Islet precursor cell (in vitro differentiated cells): ENCODE data around the gene SCARB1.

ENCODE experiments used
- DNase-seq: peaks from one replicate; pipeline ENCODE4 v3.0.0-alpha.2; 2018

SCARB1 gene

DNA sequence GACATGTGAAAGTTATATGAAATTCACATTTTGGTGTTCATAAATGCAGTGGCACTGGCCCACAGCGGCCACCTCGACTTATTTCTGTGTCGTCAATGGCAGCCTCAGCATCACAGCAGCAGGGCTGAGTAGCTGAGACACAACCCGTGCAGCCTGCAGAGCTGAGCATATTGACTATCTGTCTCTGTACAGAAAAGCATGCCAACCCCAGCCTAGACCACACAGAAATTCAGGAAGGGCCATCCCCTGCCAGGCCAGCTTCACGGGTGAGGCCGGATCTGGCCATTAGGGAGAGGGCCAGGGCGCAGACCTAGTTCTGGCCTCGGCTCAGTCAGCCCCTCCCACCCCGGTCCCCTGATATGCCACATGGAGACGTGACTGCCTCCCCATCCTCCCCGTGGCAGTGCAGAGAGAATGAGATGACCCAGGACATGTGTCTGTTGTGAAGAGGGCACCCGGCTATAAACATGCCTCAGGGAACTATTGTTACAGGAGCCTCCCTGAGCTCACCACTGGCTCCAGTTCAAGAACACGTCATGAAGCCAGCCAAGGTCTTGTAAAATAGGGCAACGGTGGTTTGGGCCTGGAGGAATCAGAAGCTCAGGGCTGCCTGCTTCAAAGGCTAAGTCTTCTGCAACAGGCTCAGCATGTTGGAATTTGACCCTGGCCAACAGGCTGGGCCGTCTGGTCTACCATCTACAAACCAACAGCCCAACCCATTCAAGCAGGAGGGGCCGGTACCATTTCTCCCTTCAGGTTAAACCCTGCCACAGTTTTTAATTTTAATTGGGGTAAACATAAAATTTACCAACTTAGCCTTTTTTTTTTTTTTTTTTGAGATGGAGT lies 25.5 kb downstream of the SCARB1 start:
- peak; percentile 95 for DNase-seq

DNA sequence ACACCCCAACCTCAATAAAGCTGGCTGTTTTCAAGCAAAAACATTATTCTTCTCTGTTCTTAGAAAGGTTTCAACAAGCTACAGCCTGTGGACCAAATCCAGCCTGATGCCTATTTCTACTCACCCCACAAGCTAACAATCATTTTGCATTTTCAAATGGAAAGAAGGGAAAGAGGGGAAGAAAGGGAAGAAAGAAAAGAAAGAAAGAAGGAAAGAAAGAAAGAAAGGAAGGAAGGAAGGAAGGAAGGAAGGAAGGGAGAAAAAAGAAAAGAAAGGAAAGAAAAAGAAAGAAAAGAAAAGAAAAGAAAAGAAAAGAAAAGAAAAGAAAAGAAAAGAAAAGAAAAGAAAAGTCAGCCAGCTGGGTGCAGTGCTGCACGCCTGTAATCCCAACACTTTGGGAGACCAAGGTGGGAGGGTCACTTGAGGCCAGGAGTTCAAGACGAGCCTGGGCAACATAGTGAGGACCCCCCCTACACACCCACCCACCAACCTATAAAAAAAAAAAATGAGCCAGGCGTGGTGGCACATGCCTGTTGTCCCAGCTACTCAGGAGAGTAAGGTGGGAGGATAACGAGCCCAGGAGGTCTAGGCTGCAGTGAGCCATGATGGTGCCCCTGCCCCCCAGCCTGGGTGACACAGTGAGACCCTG lies 26.3 kb downstream of the SCARB1 start:
- no peak for DNase-seq

DNA sequence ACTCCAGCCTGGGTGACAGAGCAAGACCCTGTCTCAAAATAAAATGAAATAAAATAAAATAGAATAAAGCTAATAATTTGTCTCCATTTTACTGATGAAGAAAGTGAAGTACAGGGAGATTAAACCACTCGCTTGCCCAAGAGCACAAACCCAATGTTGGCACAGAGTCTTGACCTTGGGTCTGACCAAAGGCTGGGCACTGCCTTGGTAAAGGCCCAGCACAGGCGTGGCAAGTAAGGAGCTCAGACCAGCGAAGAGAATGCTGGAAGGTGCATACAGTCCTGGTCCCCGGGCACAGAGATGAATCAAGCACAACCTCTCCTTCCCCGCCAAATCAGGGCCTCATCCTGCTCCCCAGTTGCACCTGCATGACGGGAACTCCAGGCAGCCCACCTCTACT lies 26.9 kb downstream of the SCARB1 start:
- no peak for DNase-seq

DNA sequence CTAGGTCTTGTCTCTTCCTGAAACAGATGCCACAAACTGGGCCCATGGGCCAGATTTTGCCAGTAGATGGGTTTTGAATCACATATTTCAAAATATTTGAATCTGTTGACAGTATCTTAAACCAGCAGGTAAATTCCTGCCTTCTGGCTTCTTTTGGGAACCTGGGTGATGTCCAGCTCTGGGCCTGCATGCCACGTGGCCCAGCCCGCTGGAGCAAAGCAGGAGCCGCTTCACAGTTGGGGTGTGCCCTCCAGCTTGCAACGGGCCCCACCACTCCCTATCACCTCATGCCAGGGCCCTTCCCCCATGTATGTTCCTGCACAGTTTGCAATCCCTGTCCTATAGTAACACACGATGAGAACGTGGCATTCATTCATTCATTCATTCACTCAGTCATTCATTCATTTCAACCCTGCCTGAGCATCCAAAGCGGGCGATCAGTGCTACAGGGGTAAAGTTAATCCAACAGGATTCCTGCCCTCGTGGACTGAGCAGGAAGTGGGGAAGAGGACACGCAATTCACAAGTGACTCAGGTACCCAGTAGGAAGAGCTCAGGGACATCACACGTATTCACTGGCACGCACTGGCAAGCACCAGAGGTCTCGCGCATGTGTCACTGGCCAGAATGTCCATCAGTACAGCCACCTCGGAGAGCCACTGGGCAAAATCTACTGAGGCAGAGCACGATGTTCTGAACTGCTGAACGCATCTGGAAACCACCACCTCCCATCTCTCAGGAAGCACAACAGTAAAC lies 27.8 kb downstream of the SCARB1 start:
- DNase-seq: no peak

DNA sequence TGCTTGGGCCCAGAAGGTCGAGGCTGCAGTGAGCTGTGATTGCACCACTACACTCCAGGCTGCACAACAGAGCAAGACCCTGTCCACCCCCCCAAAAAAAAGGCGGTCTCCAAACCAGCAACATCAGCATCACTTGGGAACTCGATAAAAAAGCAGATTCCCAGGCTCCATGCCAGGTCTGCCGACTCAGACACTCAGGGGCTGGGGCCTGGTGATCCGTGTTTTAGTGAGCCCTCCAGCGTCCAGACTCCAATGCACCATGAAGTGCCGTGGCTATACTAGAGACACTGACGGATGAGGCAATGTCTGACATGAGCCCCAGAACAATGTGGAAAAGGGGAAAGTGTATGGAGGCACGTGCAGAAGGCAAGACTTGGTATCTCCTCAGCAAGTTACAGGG lies 28.8 kb downstream of the SCARB1 start:
- no peak for DNase-seq

DNA sequence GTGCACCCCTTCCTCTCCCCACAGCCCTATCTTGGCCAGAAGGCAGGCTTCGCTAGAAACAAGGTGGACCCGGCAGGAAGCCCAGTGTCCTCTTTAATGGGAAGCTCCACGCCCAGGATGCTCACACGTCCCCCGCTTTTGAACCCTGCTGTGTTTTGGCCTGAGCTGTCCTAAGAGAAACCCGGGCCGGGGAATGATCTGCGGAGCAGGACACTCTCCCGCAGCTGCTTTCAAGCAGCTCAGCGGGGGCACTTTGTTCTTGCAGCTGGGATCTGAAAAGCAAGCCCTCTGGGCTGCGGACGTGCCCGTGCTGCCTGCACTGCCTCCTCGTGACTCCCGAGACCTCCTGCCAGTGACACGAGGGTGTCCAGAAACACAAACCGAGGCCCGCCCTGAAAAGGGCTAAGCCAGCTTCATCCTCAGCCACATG lies 30.0 kb downstream of the SCARB1 start:
- DNase-seq: no peak

DNA sequence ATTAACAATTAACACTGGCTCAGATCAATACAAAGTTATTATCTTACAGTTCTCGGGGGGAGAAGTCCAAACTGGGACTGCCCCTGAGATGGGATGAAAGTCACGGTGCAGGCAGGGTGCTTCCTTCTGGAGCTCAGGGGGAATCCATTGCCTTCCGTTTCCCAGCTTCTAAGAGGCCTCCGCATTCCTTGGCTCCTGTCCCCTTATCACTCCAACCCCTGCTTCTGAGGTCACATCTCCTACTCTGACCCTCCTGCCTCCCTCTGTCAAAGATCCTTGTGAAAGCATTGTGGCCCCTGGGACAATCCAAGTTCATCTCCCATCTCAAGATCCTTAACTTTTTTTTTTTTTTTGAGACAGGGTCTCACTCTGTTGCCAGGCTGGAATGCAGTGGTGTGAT lies 30.8 kb downstream of the SCARB1 start:
- DNase-seq: no peak

DNA sequence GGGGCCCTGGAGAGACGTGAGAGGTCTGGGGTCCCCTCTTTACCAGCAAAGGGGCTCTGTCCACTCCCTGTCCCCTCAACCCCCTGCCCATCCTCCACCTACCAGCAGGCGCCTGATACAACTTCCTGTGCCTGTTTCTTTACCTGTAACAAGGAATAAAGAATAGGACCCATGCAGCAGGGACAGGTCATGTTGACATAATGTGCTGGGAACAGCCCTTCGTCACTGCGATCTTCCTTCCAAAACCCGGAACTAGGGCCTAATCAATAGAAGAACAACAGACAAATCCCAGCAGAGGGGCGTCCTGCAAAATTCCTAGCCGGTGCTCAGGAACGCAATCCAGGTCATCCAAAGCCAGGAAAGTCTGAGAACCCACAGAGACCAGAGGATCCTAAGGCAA lies 32.1 kb downstream of the SCARB1 start:
- DNase-seq: no peak

DNA sequence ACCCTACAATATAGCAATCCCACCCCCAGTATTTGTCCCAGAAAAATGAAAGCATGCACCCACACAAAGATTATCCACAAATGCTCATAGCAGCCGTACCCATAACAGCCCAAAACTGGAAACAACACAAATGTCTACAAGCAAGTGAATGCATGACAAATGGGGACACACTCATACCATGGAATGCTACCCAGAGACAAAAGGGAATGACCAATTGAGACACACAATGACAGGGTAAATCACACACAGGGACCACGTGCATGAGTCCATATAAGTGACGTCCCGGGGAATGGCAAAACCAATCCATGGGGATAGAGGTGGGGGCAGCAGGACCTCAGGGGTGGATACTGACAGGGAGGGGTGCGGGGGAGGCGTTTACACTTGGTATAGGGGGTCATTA lies 33.4 kb downstream of the SCARB1 start:
- DNase-seq: no peak

DNA sequence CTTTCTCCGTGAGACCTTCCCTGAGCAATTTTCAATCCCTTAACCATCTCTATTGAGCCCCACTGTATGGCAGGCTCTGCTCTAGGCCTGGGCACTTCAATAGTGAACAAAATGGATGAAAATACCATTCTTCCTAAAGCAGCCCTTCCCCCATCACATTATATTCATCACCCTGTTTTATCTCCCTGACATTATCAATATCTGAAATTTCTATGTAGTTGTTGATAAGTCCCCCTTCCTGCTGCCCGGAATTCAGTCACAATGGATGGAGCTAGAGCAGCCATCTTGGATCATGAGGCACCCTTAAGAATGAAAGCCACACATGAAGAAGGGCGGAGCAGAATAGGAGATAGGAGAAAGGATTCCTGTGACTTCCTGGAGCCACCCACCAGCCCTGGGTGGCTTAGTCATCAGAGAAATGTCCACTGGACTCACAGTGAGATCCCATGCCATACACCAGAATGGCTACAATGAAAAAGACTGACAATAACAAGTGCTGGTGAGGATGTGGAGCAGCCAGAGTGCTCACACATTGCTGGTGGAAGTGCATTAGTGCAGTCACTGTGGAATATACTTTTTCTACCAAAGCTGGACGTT lies 33.9 kb downstream of the SCARB1 start:
- no peak for DNase-seq

DNA sequence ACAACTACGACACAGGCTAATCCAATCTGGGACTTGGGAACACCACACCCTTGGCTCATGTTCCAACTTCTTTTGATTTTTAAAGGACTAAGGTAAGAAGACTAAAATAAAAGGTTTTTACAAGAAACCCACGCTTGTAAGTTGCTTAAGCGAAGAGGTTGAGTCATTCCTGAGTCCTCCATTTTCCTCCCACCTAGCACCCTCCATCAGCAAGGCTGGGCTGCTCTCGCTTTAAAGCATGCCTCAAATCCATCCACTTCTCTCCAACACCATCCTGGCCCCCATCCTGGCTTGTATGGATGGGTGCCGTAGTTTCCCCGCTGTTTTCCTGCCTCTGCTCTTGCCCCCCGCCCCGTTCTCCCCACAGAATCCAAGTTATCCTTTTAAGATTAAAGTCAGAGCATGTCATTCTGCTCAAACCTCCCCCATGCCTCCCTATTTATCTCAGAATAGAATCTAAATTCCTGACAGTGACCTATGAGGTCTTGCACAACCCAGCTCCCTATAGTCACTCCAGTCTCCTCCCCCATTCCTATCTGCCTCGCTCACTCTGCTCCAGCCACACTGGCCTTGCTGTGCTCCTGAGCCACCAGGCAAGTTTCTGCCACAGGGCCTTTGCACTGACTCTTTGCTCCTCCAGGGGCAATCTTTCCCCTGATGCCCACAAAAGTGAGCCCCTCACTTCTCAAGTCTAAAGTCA lies 34.5 kb downstream of the SCARB1 start:
- DNase-seq: peak; percentile 92

DNA sequence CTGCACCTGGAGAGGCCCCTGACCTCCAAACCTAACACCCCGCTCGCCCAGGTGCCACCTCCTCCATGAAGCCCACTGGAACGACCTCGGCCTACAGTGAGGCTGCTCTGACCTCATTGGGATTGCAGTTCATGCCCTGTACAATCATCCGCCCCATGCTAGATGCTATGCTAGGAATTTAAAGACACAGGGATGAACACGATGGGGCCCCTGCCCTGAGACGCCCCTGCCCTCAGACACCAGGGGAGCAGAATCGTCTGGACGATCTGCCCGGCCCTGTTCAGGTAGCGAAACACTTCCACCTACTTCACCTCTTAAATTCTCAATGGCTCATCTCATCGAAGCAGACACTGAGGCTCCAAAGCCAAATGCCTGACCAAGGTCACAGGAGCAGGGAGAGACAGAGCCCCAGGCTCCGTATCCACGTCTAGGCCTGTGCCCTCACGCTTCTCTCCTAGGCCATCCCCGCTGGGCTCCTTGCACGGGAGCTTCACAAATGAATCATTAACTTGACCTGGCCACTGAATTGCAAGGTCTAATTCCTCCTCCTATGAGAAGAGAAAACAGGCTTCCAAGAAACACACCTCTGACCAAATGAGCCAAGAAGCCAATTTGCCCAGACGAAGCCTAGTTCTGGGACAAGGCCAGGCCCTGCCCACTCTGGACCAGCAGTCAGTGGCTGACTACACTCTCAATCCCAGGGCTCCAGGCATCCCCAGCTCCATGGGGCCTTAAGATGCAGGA lies 35.2 kb downstream of the SCARB1 start:
- peak; percentile 96 for DNase-seq

DNA sequence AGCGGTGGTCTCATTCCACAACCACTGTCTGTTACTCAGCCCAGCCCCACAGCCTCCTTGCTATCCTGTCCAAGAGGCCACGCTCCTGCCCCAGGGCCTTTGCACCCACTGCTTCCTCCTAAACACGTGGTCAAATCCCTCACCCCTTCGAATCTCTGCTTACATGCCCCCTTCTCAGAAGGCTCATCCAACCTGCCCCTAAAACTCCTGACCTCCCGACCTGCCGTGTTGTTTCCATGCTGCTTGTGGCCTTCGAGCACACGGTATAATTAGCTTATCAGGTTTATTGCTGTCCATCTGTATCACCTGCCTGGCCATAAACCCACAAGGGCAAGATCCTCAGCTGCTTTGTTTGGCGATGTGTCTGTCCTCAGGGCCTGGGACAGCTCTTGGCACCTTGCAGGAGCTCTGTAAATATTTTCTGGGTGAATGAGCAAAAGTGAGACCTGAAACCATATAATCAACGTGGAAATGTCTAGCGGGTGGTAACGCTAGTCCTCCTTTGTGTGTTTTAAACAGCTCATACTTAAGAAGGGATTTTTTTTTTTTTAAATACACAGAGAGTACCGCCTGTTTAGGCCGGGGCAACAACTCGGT lies 36.0 kb downstream of the SCARB1 start:
- peak; percentile 78 for DNase-seq

DNA sequence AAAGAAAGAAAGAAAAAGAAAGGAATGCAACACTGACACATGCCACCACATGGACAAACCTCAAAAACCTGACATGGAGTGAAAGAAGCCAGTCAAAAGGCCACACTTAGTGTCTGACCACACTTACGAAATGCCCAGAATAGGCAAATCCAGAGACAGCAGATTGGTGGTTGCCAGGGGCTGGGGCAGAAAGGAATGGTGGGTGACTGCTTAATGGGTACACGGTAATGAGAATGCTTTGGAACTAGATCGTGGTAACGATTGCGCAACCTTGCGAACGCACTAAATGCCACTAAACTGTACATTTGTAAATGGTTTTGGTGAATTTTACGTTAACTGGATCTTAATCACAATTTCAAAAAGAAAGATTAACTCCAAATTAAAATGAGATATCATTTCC lies 39.5 kb downstream of the SCARB1 start:
- DNase-seq: no peak

DNA sequence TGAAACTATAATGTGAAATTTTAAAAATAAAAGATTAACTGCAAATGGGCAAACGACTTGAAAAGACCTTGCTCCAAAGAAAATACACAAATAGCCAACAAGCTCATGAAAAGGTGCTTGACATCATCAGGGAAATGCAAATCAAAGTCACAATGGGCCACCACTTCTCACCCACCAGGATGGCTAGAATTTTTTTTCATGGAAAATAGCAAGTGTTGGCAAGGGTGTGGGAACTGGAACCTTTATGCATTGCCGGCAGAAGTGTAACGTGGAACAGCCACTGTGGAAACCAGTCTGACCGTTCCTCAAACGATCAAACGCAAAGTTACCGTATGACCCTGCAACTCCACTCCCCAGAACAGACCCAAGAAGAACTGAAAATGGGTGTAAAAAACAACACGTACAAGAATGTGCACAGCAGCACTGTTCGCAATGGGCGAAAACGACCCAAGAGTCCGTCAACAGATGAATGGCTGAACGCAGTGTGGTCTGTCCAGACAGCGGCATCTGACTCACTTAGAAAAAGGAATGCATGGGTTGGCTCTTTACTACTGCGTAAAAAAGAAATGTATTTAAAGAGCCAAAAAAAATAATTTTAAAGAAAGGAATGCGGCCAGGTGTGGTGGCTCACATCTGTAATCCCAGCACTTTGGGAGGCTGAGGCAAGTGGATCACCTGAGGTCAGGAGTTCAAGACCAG lies 40.2 kb downstream of the SCARB1 start:
- DNase-seq: no peak

DNA sequence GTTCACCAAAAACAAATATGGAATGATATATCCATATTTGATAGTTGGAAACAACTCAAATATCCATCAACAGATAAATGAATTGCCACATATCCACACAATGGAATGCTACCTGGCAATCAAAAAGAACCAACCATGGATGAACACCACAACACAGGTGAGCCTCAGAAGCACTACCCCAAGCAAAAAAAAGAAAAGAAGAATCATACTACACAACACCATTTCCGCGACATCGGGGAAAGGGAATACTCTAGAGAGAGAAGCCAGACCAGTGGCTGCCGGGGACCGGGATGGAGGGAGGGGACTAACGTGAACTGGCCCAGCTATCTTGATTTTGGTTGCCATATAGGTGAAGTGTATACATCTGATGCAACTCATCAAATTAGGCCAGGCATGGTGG lies 41.4 kb downstream of the SCARB1 start:
- no peak for DNase-seq

DNA sequence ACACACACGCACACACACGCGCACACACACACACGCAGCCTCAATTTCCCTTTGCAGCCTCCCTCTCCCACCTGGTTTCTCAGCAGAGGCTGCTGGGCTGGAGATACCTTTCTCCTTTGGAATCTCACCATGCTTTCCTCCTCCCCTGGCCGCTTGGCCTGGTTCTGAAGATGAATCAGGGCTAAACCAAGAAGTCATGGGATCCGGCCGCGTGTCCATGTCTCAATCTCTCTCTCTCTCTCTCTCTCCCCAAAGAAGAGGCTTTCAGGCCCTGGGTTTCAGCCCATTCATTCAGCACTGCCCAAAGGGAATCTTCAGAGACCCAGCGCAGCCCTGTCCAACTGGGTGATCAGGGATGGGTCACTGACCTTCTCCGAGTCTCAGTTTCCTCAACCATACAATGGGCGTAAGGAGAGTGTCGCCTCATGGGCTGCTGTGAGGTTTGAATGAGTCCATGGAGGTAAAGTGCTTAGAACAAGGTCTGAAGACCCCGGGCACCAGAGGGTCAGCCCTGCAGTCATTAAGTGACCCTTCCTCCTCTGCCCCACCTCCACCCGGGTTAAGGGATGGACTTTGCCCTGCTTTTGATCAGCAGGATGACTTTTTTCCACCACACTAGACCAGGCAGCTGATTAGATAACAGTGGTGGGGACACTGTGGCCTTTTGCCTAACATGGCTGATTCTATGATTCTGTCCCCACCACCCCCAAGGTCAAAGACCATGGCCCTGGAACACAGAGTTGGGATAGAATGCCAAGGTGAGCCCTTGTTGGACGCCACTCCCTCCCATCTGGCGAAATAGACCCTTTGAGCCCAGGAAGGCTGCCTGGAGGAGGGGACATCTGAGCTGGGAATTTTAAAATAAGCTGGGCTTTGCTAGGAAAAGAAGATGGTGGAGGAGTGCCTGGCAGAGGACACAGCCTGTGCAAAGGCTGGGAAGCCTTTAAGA lies 42.1 kb downstream of the SCARB1 start:
- DNase-seq: no peak

DNA sequence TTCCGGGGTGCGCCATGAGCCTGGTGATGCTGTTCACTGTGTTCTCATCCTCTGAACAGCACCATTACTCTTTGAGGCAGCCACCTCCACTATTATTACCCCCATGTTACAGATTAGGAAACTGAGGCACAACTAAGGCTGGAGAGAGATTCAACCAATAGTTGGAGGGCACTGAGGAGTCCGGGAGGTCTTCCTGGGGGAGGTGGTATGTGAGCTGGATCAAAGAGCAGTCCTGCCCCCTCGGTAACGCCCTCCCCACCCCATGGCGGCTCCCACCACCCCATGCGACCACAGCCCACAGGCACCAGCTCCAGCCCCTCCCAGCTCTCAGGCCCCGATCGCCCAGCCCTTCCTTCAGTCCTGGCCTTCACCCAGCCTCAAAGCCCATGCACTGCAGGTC lies 43.5 kb downstream of the SCARB1 start:
- no peak for DNase-seq

DNA sequence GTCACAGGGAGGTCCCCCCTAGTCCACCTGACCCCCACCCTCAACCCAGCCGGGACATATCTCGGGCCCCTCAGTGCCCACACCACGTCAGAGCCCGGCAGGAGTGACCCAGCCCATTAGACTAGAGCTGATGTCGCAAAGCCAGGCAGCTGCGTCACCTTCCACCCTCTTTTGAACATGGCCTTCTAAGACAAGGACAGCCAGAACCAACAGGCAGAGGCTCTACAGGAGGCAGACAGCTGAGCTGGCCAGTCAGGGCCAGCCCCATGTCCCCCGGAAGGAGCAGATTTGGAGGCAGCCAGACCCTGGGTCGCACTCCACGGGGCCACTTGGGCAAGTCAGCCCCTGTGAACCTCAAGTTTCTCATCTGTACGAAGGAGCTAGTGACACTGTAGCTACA lies 44.1 kb downstream of the SCARB1 start:
- no peak for DNase-seq

DNA sequence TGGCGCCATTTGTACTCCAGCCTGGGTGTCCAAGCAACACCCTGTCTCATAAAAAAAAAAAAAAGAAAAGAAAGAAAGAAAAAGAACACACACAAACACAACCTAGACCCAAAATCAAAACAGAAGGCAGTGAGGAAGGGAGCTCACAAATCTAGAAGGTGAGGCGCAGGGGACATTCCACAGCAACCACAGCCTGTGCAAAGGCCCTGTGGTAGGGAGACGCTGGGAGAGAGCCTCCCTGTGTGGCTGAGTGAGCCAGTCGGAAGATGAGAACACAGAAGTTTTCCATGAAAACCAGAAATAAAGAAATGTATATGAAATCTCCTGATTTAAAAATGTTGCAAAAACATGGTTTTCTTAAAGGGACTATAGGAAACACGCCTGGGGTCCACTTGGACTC lies 44.6 kb downstream of the SCARB1 start:
- no peak for DNase-seq
